Stomach smooth muscle (tissue), 2 donors: ENCODE measurements around the gene GTF2IRD1.
"Not testable (repeated sequence)": the region's sequence is repeated elsewhere in the genome, so short reads cannot be mapped to it uniquely, and the experiment has no call there.

Experiments
- H3K27ac ChIP-seq: one replicate; pipeline ENCODE4 v1.7.0; 2013; ENCODE audit warnings: mild to moderate bottlenecking, low read length, inconsistent platforms
- H3K27me3 ChIP-seq, 2 donors: one replicate each; pipeline ENCODE4 v1.7.0; 2013; ENCODE audit warnings: low read length in 2 of 2; ENCODE audit not compliant: insufficient read depth in 2 of 2, control insufficient read depth in 1 of 2
- H3K36me3 ChIP-seq, 2 donors: one replicate each; pipeline ENCODE4 v1.7.0; 2013; ENCODE audit warnings: low read length in 2 of 2; ENCODE audit not compliant: control insufficient read depth in 2 of 2, insufficient read depth in 2 of 2
- H3K4me1 ChIP-seq: one replicate; pipeline ENCODE4 v1.7.0; 2013; ENCODE audit warnings: low read length; ENCODE audit not compliant: control insufficient read depth, insufficient read depth
- H3K4me3 ChIP-seq, 2 donors: one replicate each; pipeline ENCODE4 v1.7.0; 2013; ENCODE audit warnings: low read length in 2 of 2
- H3K9ac ChIP-seq, 2 donors: one replicate each; pipeline ENCODE4 v1.7.0; 2013; ENCODE audit warnings: low read length in 2 of 2, mild to moderate bottlenecking in 1 of 2
- H3K9me3 ChIP-seq, 2 donors: one replicate each; pipeline ENCODE4 v1.7.0; 2013; ENCODE audit warnings: low read length in 2 of 2; ENCODE audit not compliant: control insufficient read depth in 2 of 2
- donor health status: healthy.
- donor health status: Pancreatic carcinoma.

Gene GTF2IRD1

DNA sequence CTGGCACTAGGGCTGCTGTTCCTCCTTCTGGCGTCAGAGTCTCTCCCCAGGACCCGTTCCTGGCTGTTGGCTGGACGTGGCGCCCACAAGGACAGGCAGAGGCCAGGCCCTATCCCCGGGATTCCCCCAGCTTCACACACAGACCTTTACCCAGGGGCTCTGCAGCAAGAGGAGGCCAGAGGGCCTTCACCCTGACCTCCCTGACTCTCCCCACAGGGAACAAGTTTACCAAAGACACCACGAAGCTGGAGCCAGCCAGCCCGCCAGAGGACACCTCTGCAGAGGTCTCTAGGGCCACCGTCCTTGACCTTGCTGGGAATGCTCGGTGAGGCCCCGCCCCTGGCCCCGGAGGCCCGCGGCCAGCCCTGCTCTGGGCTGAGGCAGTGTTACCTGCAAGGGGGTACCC lies 82.2 kb downstream of the GTF2IRD1 start:
- Histone ChIP-seq H3K4me3 (no peak overlapping the region), H3K4me1 (peaks cover 2% of the 10 kb centered on the region), H3K9me3 (no peaks in the 10 kb centered on the region), H3K36me3 (peaks cover 0 to 10% of the 10 kb centered on the region in 2 donors), H3K27me3 (no peaks in the 10 kb centered on the region), H3K9ac (no peak overlapping the region), H3K27ac (no peak overlapping the region)

DNA sequence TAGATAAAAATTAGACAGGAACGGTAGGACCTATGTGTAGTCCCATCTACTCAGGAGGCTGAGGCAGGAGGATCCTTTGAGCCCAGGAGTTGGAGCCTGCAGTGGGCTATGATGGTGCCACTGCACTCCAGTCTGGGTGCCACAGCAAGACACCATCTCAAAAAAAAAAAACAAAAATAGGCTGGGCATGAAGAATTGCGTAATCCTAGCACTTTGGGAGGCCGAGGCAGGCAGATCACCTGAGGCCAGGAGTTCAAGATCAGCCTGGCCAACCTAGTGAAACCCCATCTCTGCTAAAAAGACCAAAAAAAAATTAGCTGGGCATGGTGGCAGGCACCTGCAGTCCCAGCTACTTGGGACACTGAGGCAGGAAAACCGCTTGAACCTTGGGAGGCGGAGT lies 88.2 kb downstream of the GTF2IRD1 start:
- not testable (repeated sequence) for H3K27ac ChIP-seq

GRCh38 chr7:74542558-74543117 lies 88.9 kb downstream of the GTF2IRD1 start:
- no peak overlapping the region for H3K27ac ChIP-seq
- H3K9me3 ChIP-seq, result peaks cover 0 to 5% of the 10 kb centered on the region in 2 donors
- no peak overlapping the region for H3K4me3 ChIP-seq
- no peaks in the 10 kb centered on the region for H3K27me3 ChIP-seq
- peak overlapping the region in 1 of 2 donors; percentile 13 for H3K9ac ChIP-seq
- peaks cover 8% of the 10 kb centered on the region for H3K4me1 ChIP-seq
- peaks cover 0 to 21% of the 10 kb centered on the region in 2 donors for H3K36me3 ChIP-seq

More for the DNA sequence above, 88.2 kb downstream of the GTF2IRD1 start:
- not testable (repeated sequence) for H3K9ac ChIP-seq, H3K9me3 ChIP-seq, H3K4me3 ChIP-seq, H3K27me3 ChIP-seq, H3K4me1 ChIP-seq
- peaks cover 0 to 19% of the 10 kb centered on the region in 2 donors for H3K36me3 ChIP-seq

DNA sequence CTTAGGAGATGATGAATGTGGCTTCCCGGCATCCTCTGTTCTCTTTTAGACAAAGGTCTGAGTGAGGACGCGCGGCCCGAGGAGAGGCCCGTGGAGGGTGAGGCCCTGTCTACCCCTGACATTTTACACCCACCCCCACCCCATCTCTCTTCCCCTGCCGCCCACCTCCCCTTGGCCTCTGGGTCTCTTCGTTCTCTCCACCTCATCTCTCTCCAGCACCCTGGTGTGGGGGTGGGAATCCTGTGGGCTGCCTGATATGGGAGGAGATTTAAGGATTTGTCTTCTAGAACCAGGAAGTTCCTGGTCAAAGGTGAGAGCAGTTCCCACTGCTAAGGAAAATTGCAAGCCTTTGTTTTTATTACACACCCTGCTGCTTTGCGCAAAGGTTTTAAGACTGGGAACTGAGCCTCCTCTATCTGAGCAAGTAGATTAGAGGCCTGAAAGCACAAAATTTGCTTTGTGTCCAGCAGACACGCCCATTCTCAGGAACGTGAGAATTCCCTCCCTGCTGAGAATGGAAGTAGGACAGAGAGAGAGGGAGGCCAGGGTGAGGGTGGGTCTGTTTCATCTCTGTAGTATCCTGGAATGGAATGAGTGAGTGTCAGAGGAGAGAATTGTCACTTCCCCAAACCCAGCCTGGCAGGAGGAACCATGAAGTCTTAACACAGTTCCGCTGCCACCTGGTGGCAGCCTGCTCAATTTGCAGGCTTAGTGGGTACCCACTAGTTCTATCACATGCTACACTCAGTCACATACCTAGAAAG lies 91.2 kb downstream of the GTF2IRD1 start:
- Histone ChIP-seq H3K9ac (no peak overlapping the region), H3K36me3 (peaks cover 0 to 15% of the 10 kb centered on the region in 2 donors), H3K27ac (no peak overlapping the region), H3K4me3 (no peak overlapping the region), H3K4me1 (peaks cover 8% of the 10 kb centered on the region), H3K9me3 (peaks cover 0 to 5% of the 10 kb centered on the region in 2 donors), H3K27me3 (no peaks in the 10 kb centered on the region)

- H3K27me3 ChIP-seq, result no peaks in the 10 kb centered on the region
- H3K36me3 ChIP-seq, result peaks cover 0 to 15% of the 10 kb centered on the region in 2 donors
- H3K4me3 ChIP-seq, result no peak overlapping the region
- H3K9me3 ChIP-seq, result peaks cover 0 to 5% of the 10 kb centered on the region in 2 donors
- no peak overlapping the region for H3K27ac ChIP-seq
- H3K4me1 ChIP-seq, result peaks cover 8% of the 10 kb centered on the region
- no peak overlapping the region for H3K9ac ChIP-seq
These were observed 92.2 kb downstream of the GTF2IRD1 start for GRCh38 chr7:74545921-74546320.

DNA sequence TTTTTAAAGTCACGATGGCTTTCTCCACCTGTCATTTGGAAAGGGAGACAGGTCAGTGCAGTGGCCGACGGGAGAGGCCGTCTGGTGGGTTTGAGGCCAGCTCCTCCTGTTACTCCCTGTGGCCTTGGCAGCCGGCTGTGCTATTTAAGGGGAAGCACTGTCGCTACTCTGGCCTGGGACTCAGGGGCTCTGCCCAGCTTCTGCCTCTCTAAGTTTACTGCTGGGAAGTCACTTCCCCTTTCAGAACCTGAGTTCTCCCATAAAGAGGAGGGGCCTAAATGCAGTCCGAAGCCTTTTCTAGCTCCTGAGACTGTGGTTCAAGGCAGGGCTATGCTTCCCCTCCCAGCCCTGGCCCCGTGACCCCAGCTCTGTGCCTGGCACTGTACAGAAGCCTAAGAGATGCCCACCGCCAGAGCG lies 99.9 kb downstream of the GTF2IRD1 start:
- not testable (repeated sequence) for H3K4me1 ChIP-seq, H3K27ac ChIP-seq, H3K27me3 ChIP-seq

DNA sequence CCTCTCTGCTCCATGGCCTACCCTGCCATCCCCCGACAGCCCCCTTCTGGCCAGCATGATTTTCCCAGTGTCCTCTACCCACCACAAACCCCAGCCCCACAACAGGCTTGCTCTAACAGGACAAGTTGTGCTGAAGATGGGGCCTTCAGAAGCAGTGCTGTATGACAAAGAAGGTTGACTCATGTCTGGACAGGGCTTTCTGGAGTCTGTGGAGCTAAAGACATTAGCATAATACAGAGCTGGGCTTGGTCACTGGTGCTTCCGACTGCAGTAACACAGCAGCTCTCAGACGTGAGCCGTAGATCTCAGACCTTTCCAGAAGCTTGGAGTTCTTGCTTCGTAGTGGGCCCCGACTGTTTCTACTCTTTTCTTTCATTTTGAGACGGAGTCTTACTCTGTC lies 100.5 kb downstream of the GTF2IRD1 start:
- Histone ChIP-seq H3K9me3 (no peaks in the 10 kb centered on the region), H3K4me3 (no peak overlapping the region), H3K27me3 (no peaks in the 10 kb centered on the region), H3K27ac (no peak overlapping the region), H3K36me3 (peaks cover 9% of the 10 kb centered on the region in 2 donors), H3K9ac (no peak overlapping the region), H3K4me1 (no peaks in the 10 kb centered on the region)

More for the DNA sequence above, 99.9 kb downstream of the GTF2IRD1 start:
- not testable (repeated sequence) for H3K36me3 ChIP-seq, H3K4me3 ChIP-seq, H3K9me3 ChIP-seq, H3K9ac ChIP-seq

- no peak overlapping the region for H3K9ac ChIP-seq
- no peaks in the 10 kb centered on the region for H3K4me1 ChIP-seq
- peaks cover 12% of the 10 kb centered on the region in 2 donors for H3K36me3 ChIP-seq
- H3K27ac ChIP-seq, result no peak overlapping the region
- H3K9me3 ChIP-seq, result no peaks in the 10 kb centered on the region
- no peaks in the 10 kb centered on the region for H3K27me3 ChIP-seq
- H3K4me3 ChIP-seq, result no peak overlapping the region
These were observed 106.5 kb downstream of the GTF2IRD1 start for GRCh38 chr7:74560086-74560719.

DNA sequence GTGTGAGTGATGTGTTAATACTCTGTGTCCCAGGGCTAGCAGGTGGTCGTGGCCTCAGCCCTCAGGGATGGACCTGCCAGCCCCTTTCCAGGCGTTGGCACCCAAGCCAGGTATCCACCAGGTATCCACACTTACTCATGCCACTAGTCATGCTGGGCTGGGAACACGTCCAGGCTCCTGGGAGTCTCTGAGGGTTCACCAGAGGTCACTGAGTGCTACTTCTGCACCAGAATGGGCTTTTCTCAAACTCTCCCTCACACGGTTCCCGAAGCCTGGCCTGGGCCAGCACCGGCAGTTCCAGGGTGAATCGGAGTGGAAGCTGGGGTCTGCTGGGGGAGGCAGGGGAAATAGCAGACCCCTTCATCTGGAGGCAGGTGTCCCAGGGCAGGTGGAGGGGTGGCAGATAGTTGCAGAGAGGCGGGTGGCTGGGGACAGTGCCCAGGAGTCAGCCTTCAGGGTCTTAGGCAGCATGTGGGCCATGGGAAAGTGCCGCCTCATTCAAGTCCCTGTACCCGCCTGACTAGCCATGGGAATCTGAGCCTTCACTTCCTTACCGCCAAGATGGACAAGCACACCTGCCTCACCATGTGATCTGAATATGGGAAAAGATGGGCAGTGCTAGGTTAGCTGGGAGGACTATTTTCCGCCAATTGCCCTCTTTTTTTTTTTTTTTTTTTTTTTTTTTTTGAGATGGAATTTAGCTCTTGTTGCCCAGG lies 108.3 kb downstream of the GTF2IRD1 start:
- Histone ChIP-seq H3K9ac (no peak overlapping the region), H3K4me3 (no peak overlapping the region), H3K9me3 (no peaks in the 10 kb centered on the region), H3K4me1 (no peaks in the 10 kb centered on the region), H3K27me3 (no peaks in the 10 kb centered on the region), H3K27ac (no peak overlapping the region), H3K36me3 (peaks cover 12 to 15% of the 10 kb centered on the region in 2 donors)

GRCh38 chr7:74563639-74564038 lies 109.9 kb downstream of the GTF2IRD1 start:
- not testable (repeated sequence) for H3K27me3 ChIP-seq, H3K4me1 ChIP-seq, H3K9me3 ChIP-seq, H3K9ac ChIP-seq, H3K36me3 ChIP-seq, H3K27ac ChIP-seq, H3K4me3 ChIP-seq
